Choroid plexus epithelial cell (primary cell): ENCODE results near the gene ADAMTS12.

Experiments
- DNase-seq: peaks from one replicate; pipeline ENCODE4 v3.0.0-alpha.2; 2010; ENCODE audit warnings: low read depth
- H3K4me3 ChIP-seq: 2 replicates; pipeline ENCODE4 v1.5.1; 2011; ENCODE audit warnings: low read depth, mild to moderate bottlenecking, control low read depth, low read length, moderate library complexity
- TF ChIP-seq, protein P1 (sequence below): conservative IDR thresholded peaks from 2 replicates; pipeline ENCODE4 v1.5.1; 2011; ENCODE audit warnings: low read depth, mild to moderate bottlenecking, control low read depth, inconsistent platforms, low read length, moderate library complexity

Gene ADAMTS12

DNA sequence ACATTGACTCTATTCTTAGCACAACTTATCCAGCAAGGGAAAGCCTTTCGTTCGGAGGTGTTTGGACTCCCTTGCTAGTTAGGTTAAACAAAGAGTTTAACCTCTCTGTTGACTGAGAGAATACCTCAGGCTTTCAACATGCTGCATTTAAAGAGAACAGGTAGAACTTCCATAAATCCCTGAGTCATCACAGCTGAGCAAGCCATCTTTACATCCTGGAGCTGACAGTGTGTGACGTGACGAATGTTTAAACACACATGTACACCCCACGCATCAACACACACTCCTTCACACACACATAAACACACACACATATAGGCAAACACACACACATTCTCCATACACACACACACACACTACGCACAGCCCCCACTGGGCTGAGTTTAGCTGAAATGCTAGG is 152.8 kb downstream of the ADAMTS12 start:
- no peak overlapping the region for H3K4me3 ChIP-seq
- DNase-seq: no peak
- TF ChIP-seq, protein P1, sequence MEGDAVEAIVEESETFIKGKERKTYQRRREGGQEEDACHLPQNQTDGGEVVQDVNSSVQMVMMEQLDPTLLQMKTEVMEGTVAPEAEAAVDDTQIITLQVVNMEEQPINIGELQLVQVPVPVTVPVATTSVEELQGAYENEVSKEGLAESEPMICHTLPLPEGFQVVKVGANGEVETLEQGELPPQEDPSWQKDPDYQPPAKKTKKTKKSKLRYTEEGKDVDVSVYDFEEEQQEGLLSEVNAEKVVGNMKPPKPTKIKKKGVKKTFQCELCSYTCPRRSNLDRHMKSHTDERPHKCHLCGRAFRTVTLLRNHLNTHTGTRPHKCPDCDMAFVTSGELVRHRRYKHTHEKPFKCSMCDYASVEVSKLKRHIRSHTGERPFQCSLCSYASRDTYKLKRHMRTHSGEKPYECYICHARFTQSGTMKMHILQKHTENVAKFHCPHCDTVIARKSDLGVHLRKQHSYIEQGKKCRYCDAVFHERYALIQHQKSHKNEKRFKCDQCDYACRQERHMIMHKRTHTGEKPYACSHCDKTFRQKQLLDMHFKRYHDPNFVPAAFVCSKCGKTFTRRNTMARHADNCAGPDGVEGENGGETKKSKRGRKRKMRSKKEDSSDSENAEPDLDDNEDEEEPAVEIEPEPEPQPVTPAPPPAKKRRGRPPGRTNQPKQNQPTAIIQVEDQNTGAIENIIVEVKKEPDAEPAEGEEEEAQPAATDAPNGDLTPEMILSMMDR: no peak

DNA sequence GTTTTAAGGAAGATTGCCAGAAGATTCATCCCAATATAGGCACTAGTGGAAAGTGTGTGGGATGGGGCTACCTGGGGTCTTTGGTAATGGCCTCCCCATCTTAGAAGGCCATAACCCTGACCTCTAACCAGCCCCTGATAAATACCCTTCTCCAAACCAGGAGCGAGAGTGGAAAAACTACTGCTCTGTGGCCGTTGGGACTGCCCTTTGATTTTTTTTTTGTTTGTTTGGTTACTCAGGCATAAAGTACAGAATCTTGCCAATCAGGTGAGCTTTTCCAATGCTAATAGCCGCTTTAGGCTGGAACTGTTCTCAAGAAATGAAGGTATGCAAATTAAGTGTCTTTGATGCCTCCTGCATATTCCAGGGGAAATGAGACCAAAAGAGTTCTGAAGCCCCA is 153.7 kb downstream of the ADAMTS12 start:
- no peak overlapping the region for H3K4me3 ChIP-seq
- no peak for DNase-seq
- TF ChIP-seq, protein P1: no peak

DNA sequence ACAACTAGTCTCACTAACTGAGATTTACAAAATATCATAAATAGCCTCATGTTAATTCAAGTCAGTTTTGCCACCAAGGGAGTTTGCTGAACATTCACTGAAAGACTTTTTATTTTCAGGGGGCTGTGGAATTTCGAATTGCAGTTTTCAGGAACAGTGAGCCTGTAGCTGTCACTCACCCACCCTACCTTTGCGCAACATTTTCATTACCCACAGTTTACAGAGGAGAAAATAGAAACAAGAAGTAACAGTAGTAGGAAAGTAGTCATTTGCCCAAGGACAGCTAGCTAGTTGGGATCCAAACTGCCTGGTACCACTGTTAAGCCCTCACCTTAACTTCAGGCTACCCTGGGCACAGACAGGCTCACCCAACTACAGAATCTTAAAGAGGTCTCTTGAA is 154.1 kb downstream of the ADAMTS12 start:
- no peak overlapping the region for H3K4me3 ChIP-seq
- TF ChIP-seq, protein P1: no peak
- no peak for DNase-seq

DNA sequence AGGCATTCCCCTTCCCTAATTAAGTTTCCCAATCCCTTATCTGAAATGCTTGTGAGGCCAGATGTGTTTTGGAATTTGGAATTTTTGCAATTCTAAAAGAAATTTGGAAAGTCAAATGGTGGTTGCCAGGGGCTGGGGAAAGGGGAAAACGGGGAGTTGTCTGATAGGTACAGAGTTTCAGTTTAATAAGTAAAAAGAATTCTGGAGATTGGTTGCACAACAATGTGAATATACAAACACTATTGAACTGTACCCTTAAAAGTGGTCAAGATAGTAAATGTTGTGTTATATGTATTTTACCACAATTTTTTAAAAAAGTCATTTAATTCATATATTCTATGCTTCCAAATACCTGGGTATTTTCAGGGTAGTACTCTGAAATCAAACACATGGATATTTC is 154.5 kb downstream of the ADAMTS12 start:
- TF ChIP-seq, protein P1: no peak

DNA sequence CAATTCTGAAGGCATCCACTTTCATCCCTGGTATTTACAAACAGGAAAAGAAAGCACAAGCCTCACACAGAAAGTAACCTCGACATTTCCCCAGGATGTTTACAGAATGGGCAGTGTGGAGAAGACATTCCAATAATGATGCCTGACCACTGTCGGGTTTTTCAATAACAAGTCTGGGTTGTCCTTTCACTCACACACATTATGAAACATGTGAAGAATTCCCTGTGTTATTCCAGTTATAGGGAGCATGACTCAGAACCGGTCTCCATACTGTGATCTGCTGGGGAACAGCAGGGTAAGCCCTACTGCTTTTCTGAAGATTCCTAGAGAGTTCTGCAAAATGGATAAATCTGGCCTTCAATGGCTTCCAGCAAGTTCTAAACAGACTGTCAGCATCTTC is 155.3 kb downstream of the ADAMTS12 start:
- TF ChIP-seq, protein P1: no peak
- DNase-seq: peak; percentile 87
- no peak overlapping the region for H3K4me3 ChIP-seq

More for the DNA sequence above, 154.5 kb downstream of the ADAMTS12 start:
- DNase-seq: no peak
- no peak overlapping the region for H3K4me3 ChIP-seq

DNA sequence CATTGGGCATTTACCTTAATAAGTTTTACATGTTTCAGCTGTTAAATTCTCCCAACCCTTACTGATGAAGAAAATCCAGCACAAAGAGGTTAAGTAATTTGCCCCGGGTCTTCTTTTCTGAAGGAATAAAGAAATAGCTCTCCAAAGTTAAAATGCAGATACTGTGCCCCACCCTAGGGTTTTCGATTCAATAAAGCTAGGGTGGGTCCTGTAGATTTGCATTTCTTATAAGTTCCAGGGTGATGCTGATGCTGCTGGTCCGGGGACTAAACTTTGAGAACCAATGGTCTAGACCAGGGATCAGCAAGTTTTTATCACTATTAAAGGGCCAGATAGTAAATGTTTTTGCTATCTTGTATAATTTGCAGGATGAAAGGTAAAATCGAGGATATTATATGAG is 156.7 kb downstream of the ADAMTS12 start:
- DNase-seq: no peak
- TF ChIP-seq, protein P1: no peak
- H3K4me3 ChIP-seq: no peak overlapping the region

DNA sequence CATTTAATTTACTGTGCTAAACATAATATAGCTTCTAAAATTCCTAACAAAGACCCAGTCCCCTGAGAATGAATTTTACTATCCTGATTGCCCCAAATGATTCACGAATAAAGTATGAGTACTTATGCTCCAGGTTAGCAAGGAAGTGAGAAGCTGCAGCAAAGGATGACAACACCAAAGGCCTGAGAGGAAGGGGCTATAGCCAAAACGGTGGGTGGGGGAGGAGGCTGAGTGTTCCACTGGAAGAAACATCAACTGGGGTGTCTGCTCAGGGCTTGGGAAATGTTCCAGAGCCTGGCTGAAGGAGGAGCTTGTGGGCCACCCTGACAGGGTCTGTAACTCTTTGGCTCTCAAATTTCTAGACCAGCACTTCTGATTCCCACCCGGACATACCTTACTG is 157.3 kb downstream of the ADAMTS12 start:
- TF ChIP-seq, protein P1: peak; percentile 33
- DNase-seq: peak; percentile 57
- H3K4me3 ChIP-seq: no peak overlapping the region
